Breast epithelium (tissue), 3 donors: ENCODE data around the gene RHBDF1.

Source experiments
- POLR2AphosphoS5 ChIP-seq, 3 donors: sonication (generic); formaldehyde crosslinking; IDR thresholded peaks; one replicate each; pipeline ENCODE4 v1.6.1; 2017; ENCODE audit warnings: antibody characterized with exemption in 3 of 3
- TF ChIP-seq, protein P1 (sequence below), 3 donors: fragments of 450-650 bp; IDR thresholded peaks; one replicate each; pipeline ENCODE4 v1.5.1; 2016 to 2017; ENCODE audit warnings: antibody characterized with exemption in 3 of 3, mild to moderate bottlenecking in 3 of 3, moderate library complexity in 3 of 3

DNA sequence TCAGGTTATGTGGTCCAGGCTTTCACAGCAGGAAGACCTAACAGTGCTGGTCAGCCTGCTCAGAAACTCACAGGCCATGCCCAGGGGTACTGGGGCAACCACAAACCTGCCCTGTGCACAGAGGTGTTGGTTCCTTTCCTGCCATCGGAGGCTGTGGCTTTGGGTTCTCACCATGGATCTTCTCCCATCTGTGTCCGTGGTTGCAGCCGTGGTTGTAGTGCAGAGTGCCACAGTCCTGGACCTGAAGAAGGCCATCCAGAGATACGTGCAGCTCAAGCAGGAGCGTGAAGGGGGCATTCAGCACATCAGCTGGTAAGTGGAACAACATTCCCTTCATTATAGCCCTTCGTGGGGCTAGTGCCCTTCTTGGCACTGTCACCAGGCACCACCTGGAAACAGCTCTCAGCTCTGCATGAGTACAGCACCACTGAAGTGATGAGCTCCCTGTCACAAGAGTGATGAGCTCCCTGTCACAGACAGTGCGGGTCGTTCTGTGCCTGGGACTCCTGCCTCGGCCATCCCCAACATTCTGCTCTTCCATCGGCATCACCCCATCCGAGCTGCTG lies 16.8 kb downstream of the RHBDF1 start:
- TF ChIP-seq, protein P1, sequence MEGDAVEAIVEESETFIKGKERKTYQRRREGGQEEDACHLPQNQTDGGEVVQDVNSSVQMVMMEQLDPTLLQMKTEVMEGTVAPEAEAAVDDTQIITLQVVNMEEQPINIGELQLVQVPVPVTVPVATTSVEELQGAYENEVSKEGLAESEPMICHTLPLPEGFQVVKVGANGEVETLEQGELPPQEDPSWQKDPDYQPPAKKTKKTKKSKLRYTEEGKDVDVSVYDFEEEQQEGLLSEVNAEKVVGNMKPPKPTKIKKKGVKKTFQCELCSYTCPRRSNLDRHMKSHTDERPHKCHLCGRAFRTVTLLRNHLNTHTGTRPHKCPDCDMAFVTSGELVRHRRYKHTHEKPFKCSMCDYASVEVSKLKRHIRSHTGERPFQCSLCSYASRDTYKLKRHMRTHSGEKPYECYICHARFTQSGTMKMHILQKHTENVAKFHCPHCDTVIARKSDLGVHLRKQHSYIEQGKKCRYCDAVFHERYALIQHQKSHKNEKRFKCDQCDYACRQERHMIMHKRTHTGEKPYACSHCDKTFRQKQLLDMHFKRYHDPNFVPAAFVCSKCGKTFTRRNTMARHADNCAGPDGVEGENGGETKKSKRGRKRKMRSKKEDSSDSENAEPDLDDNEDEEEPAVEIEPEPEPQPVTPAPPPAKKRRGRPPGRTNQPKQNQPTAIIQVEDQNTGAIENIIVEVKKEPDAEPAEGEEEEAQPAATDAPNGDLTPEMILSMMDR (IDR thresholded peaks at IDR 0.05), result no peak
- TF ChIP-seq POLR2AphosphoS5 (IDR thresholded peaks at IDR 0.05), result no peak
